ENCODE data around the gene SNRPD1.
"Not testable (repeated sequence)": the region's sequence is repeated elsewhere in the genome, so short reads cannot be mapped to it uniquely, and the experiment has no call there.

The SNRPD1 gene

DNA sequence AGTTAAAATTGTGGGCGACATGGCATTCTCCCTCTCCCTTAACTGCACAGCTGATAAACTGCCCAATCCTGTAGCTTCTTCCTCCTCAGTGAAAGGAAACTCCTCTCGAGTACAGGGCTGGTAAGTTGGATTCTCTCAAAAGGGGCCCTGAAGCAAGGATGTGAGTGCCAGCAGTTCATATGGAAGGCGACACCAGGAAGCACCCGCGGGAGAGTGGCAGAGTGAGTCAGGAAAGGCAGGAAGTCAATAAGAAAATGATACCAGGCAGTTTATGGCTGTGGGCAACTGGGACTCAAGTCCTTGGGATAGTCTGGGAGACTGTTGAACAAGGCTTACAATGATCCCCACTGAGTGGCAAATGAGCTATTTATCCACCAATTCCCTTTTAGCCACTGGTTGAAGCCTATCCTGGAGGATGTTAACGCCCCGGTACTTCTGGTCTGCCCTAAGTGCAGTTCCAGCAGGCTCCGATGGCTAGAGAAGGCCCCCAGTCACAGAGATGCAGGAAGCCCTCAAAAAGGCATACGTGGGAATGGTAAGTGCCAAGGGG lies 57.7 kb downstream of the SNRPD1 start:
- TF ChIP-seq, protein P1, sequence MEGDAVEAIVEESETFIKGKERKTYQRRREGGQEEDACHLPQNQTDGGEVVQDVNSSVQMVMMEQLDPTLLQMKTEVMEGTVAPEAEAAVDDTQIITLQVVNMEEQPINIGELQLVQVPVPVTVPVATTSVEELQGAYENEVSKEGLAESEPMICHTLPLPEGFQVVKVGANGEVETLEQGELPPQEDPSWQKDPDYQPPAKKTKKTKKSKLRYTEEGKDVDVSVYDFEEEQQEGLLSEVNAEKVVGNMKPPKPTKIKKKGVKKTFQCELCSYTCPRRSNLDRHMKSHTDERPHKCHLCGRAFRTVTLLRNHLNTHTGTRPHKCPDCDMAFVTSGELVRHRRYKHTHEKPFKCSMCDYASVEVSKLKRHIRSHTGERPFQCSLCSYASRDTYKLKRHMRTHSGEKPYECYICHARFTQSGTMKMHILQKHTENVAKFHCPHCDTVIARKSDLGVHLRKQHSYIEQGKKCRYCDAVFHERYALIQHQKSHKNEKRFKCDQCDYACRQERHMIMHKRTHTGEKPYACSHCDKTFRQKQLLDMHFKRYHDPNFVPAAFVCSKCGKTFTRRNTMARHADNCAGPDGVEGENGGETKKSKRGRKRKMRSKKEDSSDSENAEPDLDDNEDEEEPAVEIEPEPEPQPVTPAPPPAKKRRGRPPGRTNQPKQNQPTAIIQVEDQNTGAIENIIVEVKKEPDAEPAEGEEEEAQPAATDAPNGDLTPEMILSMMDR (conservative IDR thresholded peaks at IDR 0.05; ENCODE audit: low read depth, low read length) = no peak
- DNase-seq (ENCODE audit: low read depth) = no peak
- no peak overlapping the region for H3K4me3 ChIP-seq (ENCODE audit: low read depth, low read length)

DNA sequence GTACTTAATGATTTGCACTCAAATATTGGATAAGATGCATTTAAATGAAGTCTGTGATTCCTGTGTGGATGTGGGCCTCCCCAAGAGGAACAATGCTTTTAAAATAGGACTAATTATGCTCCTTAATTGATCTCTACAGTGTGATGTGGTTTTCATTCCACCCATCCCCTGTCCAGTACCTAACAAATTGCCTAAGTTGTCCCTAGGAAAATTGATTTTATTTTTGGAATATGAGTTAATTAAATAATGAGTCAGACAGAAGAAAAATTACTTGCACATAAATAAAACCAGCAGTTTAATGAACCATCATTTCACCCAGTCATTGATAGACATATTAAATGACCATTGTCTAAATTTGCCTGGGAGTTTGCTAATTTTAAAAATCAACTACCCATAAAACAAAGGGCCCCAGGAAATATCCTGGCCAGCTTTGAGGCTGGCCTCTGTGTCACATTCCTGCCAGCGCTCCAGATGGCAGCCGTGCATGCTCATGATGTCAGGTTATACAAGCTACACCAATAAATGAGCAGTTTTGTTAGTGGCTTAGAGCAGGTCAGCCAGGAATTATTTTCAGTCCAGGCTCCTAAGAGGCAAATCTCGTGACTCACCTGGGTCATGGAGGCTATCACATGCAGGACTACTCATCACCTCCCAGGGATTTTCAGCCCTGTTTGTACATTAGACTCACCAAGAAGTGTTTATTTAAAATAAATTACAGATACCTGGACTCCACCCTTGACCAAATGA lies 60.6 kb downstream of the SNRPD1 start:
- TF ChIP-seq, protein P1 (conservative IDR thresholded peaks at IDR 0.05; ENCODE audit: low read depth, low read length) = no peak

DNA sequence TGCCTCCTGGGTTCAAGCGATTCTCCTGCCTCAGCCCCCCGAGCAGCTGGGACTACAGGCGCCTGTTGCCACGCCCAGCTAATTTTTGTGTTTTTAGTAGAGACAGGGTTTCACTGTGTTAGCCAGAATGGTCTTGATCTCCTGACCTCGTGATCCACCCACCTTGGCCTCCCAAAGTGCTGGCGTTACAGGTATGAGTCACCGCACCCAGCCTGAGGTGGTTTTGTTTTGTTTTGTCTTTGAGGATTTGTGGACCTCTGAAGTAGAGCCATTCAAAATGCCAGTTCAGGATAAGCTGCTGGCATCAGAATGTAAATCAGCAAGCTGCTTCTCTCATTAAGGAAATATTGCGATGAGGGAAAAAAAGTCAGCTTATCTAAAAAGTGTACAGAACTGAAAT lies 63.2 kb downstream of the SNRPD1 start:
- H3K4me3 ChIP-seq (ENCODE audit: low read depth, low read length); DNase-seq (ENCODE audit: low read depth): not testable (repeated sequence)

More for the DNA sequence above, 60.6 kb downstream of the SNRPD1 start:
- H3K4me3 ChIP-seq (ENCODE audit: low read depth, low read length) = no peak overlapping the region
- DNase-seq (ENCODE audit: low read depth) = peak; percentile 55

DNA sequence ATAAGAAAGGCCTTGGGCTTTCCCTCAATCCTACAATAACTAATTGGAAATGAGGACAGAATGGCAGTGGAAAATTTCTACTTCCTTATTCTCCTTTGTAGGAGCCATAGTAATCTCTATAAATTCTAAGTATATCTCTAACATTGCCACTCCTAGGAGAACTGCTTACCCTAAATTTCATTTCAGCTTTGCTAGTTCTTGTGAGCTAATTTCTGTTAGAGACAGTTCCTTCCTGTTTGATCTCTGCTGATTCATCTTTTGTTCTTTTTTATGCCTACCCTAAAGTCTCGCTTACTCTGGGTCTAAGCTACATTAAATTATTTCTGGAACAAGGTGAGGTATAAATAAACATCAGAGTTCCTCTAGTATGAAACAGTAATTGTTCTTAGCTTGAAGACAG lies 66.7 kb downstream of the SNRPD1 start:
- DNase-seq (ENCODE audit: low read depth) = no peak
- TF ChIP-seq, protein P1 (conservative IDR thresholded peaks at IDR 0.05; ENCODE audit: low read depth, low read length) = no peak
- no peak overlapping the region for H3K4me3 ChIP-seq (ENCODE audit: low read depth, low read length)

DNA sequence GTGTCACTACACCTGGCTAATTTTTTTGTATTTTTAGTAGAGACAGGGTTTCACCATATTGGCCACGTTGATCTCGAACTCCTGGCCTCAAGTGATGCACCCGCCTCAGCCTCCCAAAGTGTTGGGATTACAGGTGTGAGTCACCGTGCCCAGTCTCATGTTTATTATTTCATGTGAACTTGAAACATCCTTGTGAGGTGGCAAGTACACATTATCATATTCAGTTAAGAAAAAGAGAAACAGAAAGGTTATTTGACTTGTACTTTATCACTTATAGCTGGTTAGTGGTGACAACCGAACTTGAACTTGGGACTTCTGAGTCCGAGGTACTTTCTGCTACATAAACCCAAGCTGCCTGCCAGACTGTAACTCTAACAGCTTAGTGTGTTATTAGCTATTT lies 68.0 kb downstream of the SNRPD1 start:
- TF ChIP-seq, protein P1 (conservative IDR thresholded peaks at IDR 0.05; ENCODE audit: low read depth, low read length) = no peak
- no peak for DNase-seq (ENCODE audit: low read depth)
- H3K4me3 ChIP-seq (ENCODE audit: low read depth, low read length) = no peak overlapping the region

DNA sequence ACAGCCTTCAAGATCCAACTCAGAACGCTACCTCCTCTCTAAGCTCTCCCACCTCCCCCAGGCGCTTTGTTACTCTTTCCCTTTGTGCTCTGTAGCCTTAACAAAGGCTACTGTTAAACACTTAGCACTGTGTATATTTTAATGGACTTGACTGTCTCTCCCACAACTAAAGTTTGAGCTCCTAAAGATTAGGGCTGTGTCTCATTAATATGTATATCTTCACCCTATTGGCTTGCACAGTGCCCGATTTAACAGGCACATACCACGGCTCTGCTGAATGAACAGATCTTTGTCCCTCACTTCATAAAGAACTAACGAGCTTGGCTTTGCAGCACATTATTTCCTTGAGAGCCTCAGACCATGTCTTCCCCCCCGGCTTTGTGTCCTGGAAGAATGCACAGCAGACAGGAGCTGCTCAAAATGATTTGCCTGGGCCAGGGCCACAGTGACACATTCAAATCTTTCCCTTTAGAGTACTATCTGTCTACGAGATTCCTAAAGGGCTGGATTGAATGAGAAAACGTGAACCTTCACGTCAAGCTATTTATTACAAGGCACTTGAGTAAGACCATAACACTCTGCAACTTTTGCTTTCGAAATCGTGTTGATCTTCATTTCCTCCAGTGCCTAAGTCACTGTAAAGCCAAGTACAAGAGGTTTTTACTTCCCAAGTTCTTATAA lies 70.4 kb downstream of the SNRPD1 start:
- H3K4me3 ChIP-seq (ENCODE audit: low read depth, low read length) = no peak overlapping the region
- peak; percentile 73 for DNase-seq (ENCODE audit: low read depth)
- TF ChIP-seq, protein P1 (conservative IDR thresholded peaks at IDR 0.05; ENCODE audit: low read depth, low read length) = no peak
